Stimulated activated effector memory CD8-positive, alpha-beta T cell treated with anti-CD3 and anti-CD28 coated beads, Interleukin-12 subunit alpha, Interleukin-12 subunit beta, amount 100 ng/mL, for 72 hours (primary cell): ENCODE data around the gene VAPA.

Source experiments
- ATAC-seq: fragments of 150-1000 bp; cut with Tn5 transposase; 2 replicates; pipeline ENCODE4 v1.10.0; 2021
- DNase-seq, 2 donors: peaks; one replicate each; pipeline ENCODE4 v3.0.0; 2021 to 2022; ENCODE audit warnings: low spot score in 2 of 2
- H3K27ac Mint-ChIP-seq: one replicate; pipeline ENCODE4 v1.8.0; 2022; ENCODE audit warnings: mild to moderate bottlenecking, mixed read lengths
- H3K36me3 Mint-ChIP-seq: one replicate; pipeline ENCODE4 v1.8.0; 2022; ENCODE audit warnings: mild to moderate bottlenecking, mixed read lengths
- H3K4me1 Mint-ChIP-seq: one replicate; pipeline ENCODE4 v1.8.0; 2022; ENCODE audit warnings: mixed read lengths
- H3K4me3 Mint-ChIP-seq: one replicate; pipeline ENCODE4 v1.8.0; 2022; ENCODE audit warnings: mild to moderate bottlenecking, mixed read lengths
- H3K9me3 Mint-ChIP-seq: one replicate; pipeline ENCODE4 v1.8.0; 2022; ENCODE audit warnings: mixed read lengths

The VAPA gene

DNA sequence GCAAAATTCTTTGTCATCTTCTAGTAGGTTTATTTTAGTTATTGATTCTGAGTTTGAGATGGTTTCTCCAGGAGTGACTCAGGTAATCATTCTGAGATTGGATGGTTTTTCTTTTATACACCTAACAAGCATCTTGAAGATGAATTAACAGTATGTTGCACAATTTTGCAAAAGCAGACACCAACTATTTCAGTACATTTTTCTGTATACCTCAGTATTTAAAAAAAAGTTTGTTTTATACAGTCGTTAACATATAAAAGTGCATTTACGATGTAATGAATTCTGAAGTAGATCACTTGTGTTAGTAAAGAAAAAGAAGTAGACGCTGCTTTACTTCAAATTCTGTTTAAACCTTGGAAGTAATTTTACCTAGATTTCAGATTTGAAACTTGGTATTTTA, 3.0 kb downstream of the VAPA start:
- Mint-ChIP-seq H3K9me3 (no peaks in the 10 kb centered on the region), H3K4me1 (peaks cover 24% of the 10 kb centered on the region), H3K27ac (no peak overlapping the region), H3K4me3 (peak overlapping the region; percentile 79), H3K36me3 (peaks cover 21% of the 10 kb centered on the region)
- no peak for ATAC-seq
- no peak for DNase-seq

- Mint-ChIP-seq H3K36me3 (peaks cover 21% of the 10 kb centered on the region), H3K9me3 (no peaks in the 10 kb centered on the region), H3K4me3 (no peak overlapping the region), H3K27ac (no peak overlapping the region), H3K4me1 (peaks cover 21% of the 10 kb centered on the region)
- no peak for DNase-seq
- no peak for ATAC-seq
These were observed 4.3 kb downstream of the VAPA start for GRCh38 chr18:9918016-9918680.

GRCh38 chr18:9919564-9920232, 5.9 kb downstream of the VAPA start:
- Mint-ChIP-seq H3K27ac (no peak overlapping the region), H3K9me3 (no peaks in the 10 kb centered on the region), H3K36me3 (peaks cover 11% of the 10 kb centered on the region), H3K4me3 (no peak overlapping the region), H3K4me1 (peaks cover 22% of the 10 kb centered on the region)
- DNase-seq (no peak), ATAC-seq (peak; percentile 35)

- Mint-ChIP-seq H3K36me3 (no peaks in the 10 kb centered on the region), H3K9me3 (no peaks in the 10 kb centered on the region), H3K4me1 (peaks cover 19% of the 10 kb centered on the region), H3K27ac (no peak overlapping the region), H3K4me3 (no peak overlapping the region)
- DNase-seq: no peak
- no peak for ATAC-seq
These were observed 8.9 kb downstream of the VAPA start for GRCh38 chr18:9922592-9923311.

GRCh38 chr18:9924371-9924943, 10.6 kb downstream of the VAPA start:
- Mint-ChIP-seq H3K4me3 (no peak overlapping the region), H3K4me1 (peaks cover 33% of the 10 kb centered on the region), H3K27ac (no peak overlapping the region), H3K36me3 (no peaks in the 10 kb centered on the region), H3K9me3 (no peaks in the 10 kb centered on the region)
- DNase-seq: no peak
- no peak for ATAC-seq

DNA sequence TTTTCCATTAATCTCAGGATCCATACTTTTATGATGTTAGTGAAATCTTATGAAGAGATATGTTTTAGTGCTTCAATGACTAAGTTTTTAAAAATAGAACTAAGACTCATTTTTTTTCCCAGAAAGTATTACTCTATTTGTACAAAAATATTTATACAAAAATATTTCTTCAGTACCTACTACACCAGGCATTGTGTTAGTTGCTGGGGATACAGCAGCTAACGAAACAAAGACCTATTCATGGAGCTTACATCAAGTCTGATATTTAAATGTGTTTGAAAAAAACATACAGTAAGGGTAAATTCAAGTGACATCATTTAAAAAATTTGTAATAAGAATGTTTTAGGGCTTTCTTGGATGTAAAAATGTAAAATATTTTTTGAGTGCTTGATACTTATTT, 11.6 kb downstream of the VAPA start:
- Mint-ChIP-seq H3K4me1 (peaks cover 35% of the 10 kb centered on the region), H3K36me3 (no peaks in the 10 kb centered on the region), H3K9me3 (no peaks in the 10 kb centered on the region), H3K27ac (no peak overlapping the region), H3K4me3 (no peak overlapping the region)
- DNase-seq: no peak
- no peak for ATAC-seq

GRCh38 chr18:9925795-9926194, 12.0 kb downstream of the VAPA start:
- H3K27ac Mint-ChIP-seq: no peak overlapping the region
- H3K9me3 Mint-ChIP-seq: no peaks in the 10 kb centered on the region
- H3K36me3 Mint-ChIP-seq: no peaks in the 10 kb centered on the region
- H3K4me1 Mint-ChIP-seq: peaks cover 35% of the 10 kb centered on the region
- ATAC-seq (no peak), DNase-seq (no peak)
- no peak overlapping the region for H3K4me3 Mint-ChIP-seq

DNA sequence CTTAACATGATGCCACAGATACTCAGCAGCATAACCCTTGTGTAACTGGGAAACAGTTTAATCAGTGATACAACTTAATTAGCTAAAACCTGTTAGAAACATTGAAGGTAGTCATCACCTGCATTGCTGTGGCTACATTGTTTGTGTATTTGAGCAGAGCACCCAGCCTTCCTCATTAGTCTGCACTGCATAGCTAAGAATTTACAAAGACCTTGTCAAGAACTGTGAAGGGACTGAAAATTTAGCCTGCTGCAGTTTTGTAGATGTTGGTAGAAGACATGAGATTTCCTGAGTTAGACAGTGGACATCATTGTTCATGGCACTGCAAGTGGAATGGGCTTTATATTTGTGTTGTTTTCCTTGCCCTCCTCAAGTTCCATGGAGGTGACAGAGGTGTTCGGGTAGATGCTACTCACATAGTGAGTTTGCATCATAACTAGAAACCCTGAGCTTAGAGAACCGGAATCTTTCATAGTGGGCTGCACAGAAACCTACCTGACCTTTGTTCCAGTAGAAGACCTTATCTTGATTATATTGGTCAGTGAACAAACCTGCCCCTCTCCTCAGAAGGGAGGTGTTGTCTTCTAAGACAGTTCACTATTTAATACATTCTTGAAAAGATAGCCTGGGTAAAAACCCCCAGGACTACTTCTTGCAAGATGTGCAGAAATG, 12.5 kb downstream of the VAPA start:
- H3K4me3 Mint-ChIP-seq: no peak overlapping the region
- peaks cover 35% of the 10 kb centered on the region for H3K4me1 Mint-ChIP-seq
- no peaks in the 10 kb centered on the region for H3K36me3 Mint-ChIP-seq
- H3K9me3 Mint-ChIP-seq: no peaks in the 10 kb centered on the region
- DNase-seq (no peak), ATAC-seq (peak; percentile 63)
- H3K27ac Mint-ChIP-seq: no peak overlapping the region

DNA sequence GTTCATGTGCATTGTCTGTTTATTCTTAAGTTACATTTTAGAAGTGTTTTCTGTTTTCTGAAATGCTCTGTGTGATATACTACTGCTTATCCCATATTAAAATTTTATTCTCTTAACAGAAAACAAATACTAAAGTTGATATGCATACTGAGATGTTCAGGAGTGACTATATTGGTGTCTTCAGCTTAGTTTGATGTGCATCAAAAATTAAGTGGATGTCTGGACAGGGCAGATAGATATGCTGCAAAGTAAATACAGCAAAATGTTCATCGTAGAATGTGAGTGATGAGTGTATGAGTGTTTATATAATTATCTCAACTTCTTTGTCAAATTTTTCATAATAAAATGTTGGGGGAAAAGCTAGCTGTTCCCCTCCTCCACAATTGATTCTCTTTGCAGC, 13.2 kb downstream of the VAPA start:
- DNase-seq (no peak), ATAC-seq (no peak)
- no peak overlapping the region for H3K27ac Mint-ChIP-seq
- no peak overlapping the region for H3K4me3 Mint-ChIP-seq
- no peaks in the 10 kb centered on the region for H3K9me3 Mint-ChIP-seq
- H3K36me3 Mint-ChIP-seq: peaks cover 2% of the 10 kb centered on the region
- H3K4me1 Mint-ChIP-seq: peaks cover 39% of the 10 kb centered on the region

- H3K27ac Mint-ChIP-seq: no peak overlapping the region
- ATAC-seq: no peak
- peaks cover 45% of the 10 kb centered on the region for H3K4me1 Mint-ChIP-seq
- H3K4me3 Mint-ChIP-seq: no peak overlapping the region
- no peaks in the 10 kb centered on the region for H3K9me3 Mint-ChIP-seq
- no peak for DNase-seq
- peaks cover 8% of the 10 kb centered on the region for H3K36me3 Mint-ChIP-seq
These were observed 13.7 kb downstream of the VAPA start for GRCh38 chr18:9927392-9928063.

- ATAC-seq (peak; percentile 52), DNase-seq (no peak)
- Mint-ChIP-seq H3K36me3 (peaks cover 20% of the 10 kb centered on the region), H3K27ac (no peak overlapping the region), H3K4me1 (peaks cover 46% of the 10 kb centered on the region), H3K9me3 (no peaks in the 10 kb centered on the region), H3K4me3 (no peak overlapping the region)
These were observed 14.9 kb downstream of the VAPA start for GRCh38 chr18:9928646-9929259.

DNA sequence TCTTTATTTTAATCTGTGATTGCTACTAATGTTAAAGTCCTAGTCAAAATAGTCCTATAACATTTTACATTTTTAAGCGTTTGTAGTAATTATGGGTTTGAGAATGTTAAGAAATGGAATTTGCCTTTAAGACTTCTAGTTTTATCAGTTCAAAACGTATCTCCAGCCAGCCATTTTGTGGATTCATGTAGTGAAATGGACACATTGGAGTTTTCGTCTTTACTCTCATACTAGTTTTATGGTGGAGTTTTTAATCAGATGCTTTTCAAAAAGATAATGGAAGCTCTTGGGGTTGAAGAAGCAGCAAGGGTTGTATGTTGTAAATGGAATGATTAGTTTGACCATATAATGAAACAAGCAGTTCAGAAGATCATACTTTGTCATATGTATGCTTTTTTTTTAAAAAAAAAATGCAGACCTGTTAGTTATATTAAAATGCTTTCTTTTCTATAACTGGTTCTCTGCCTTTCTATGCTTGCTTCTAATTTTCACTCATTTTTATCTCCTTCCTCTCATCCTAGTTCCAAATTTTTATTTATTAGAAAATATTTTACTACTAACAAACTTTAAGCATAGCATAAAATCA, 16.6 kb downstream of the VAPA start:
- no peak for ATAC-seq

DNA sequence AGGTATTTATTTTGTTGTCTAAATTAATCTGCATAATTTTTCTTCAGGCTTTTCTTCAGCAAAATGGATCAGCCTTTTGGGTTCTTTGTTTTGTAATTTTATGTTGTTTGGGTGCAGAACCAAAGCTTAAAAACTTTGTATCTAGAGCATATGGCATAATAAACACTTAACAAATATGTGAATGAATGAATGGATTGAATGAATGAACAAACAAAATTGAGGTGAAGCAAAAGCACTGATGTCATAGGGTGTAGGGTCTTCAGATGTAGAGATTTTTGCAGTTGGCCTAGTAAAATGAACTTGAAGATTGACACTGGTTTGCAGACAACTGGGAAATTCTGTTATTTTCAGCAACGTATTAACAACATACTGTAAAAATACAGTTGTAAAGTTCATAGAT, 17.3 kb downstream of the VAPA start:
- H3K27ac Mint-ChIP-seq: no peak overlapping the region
- ATAC-seq (no peak), DNase-seq (no peak)
- no peaks in the 10 kb centered on the region for H3K9me3 Mint-ChIP-seq
- H3K4me1 Mint-ChIP-seq: peaks cover 44% of the 10 kb centered on the region
- H3K36me3 Mint-ChIP-seq: peaks cover 44% of the 10 kb centered on the region
- no peak overlapping the region for H3K4me3 Mint-ChIP-seq

More for the DNA sequence above, 16.6 kb downstream of the VAPA start:
- DNase-seq: no peak
- H3K4me1 Mint-ChIP-seq: peaks cover 44% of the 10 kb centered on the region
- no peaks in the 10 kb centered on the region for H3K9me3 Mint-ChIP-seq
- peaks cover 37% of the 10 kb centered on the region for H3K36me3 Mint-ChIP-seq
- no peak overlapping the region for H3K4me3 Mint-ChIP-seq
- no peak overlapping the region for H3K27ac Mint-ChIP-seq

- DNase-seq (no peak), ATAC-seq (no peak)
- no peak overlapping the region for H3K4me3 Mint-ChIP-seq
- no peak overlapping the region for H3K27ac Mint-ChIP-seq
- H3K36me3 Mint-ChIP-seq: peaks cover 49% of the 10 kb centered on the region
- no peaks in the 10 kb centered on the region for H3K9me3 Mint-ChIP-seq
- H3K4me1 Mint-ChIP-seq: peaks cover 44% of the 10 kb centered on the region
These were observed 17.9 kb downstream of the VAPA start for GRCh38 chr18:9931678-9932077.
